Adrenal gland (tissue), 12 donors: Measurements from ENCODE around the gene ERICH6. TPM values are rescaled to one million over a fixed set of nuclear protein-coding genes. Genes with fewer than 3 reads are reported as not detected.

ENCODE experiments used
- DNase-seq, 7 donors: peaks; one replicate each; pipeline ENCODE4 v3.0.0-alpha.2; 2019 to 2020
- H3K27ac ChIP-seq, 5 donors: fragments of 200-600 bp; sonication (generic) in 4 of 5; 1 replicate in 3 of 5; 2 replicates in 2 of 5; pipeline versions ENCODE4 v1.5.1 to v1.8.0; 2016 to 2020; ENCODE audit warnings: mild to moderate bottlenecking in 1 of 5
- H3K27me3 ChIP-seq: fragments of 200-600 bp; 2 replicates; pipeline ENCODE4 v1.8.0; 2021
- H3K36me3 ChIP-seq, 2 donors: fragments of 200-600 bp; replicated peaks in 1 of 2; 1 replicate in 1 of 2; 2 replicates in 1 of 2; pipeline versions ENCODE4 v1.5.1 to v1.8.0; 2018 to 2022
- H3K4me1 ChIP-seq, 2 donors: fragments of 200-600 bp; replicated peaks in 1 of 2; 1 replicate in 1 of 2; 2 replicates in 1 of 2; pipeline versions ENCODE4 v1.5.1 to v1.8.0; 2018 to 2021
- H3K4me3 ChIP-seq, 4 donors: fragments of 200-600 bp; sonication (generic) in 3 of 4; one replicate each; pipeline ENCODE4 v1.5.1; 2016 to 2018
- H3K9me3 ChIP-seq, 3 donors: fragments of 200-600 bp; sonication (generic) in 1 of 3; replicated peaks in 1 of 3; 1 replicate in 2 of 3; 2 replicates in 1 of 3; pipeline versions ENCODE4 v1.5.1 to v1.8.0; 2016 to 2021
- CTCF ChIP-seq, 6 experiments: fragments of 450-650 bp in 4 of 6; fragments of 200-600 bp in 2 of 6; sonication (generic) in 1 of 6; IDR thresholded peaks; 1 replicate in 5 of 6; 2 replicates in 1 of 6; pipeline versions ENCODE4 v1.5.1 to v1.8.0; 2016 to 2021; ENCODE audit warnings: antibody characterized with exemption in 6 of 6, mild to moderate bottlenecking in 2 of 6, moderate library complexity in 1 of 6
- POLR2A ChIP-seq, 2 donors: fragments of 450-650 bp; IDR thresholded peaks; one replicate each; pipeline ENCODE4 v1.6.1; 2017; ENCODE audit warnings: antibody characterized with exemption in 2 of 2, mild to moderate bottlenecking in 2 of 2, moderate library complexity in 1 of 2
- WGBS, 4 donors: extraction: QIAGEN DNeasy Blood & Tissue Kit in 2 of 4; methylation state at CpG; one replicate each; pipeline versions ENCODE4 v1.1.5 to v1.1.7; 2013 to 2017; 5-methylcytosine and 5-hydroxymethylcytosine counted together
- intact Hi-C, 2 donors: fragments of 100-400 bp; cut with DNase I; formaldehyde crosslinking; loops; one replicate each; pipeline versions ENCODE4 v1.14.1 to v1.15.0; 2022 to 2023
- polyA plus RNA-seq, 3 donors: library from polyadenylated mRNA; stranded (reverse); fragments of 200-250 nt in 2 of 3; fragments of 350-450 nt in 1 of 3; fragmentation: Illumina TruSeq in 1 of 3; extraction: RNeasy Lipid Tissue Mini Kit (QIAGEN cat#74804) in 1 of 3; gene quantifications; one replicate each; pipeline ENCODE4 v1.2.3, GENCODE V29; 2013 to 2014
- total RNA-seq, 9 donors: library from RNA; depleted of rRNA in 4 of 9; stranded (reverse); fragments of >200 nt in 4 of 9; fragments of 120-200 nt in 1 of 9; fragmentation: NEBNext Ultra II Directional in 1 of 9; extraction: Animal tissue kit (Norgen Biotek cat#: 25700) in 1 of 9; gene quantifications; one replicate each; pipeline versions ENCODE4 v1.1.0 to v1.2.4, GENCODE V29; 2013 to 2023
- donor health status: healthy with polysubstance abuse.
- donor health status: Bipolar disorder and iron deficiency.
- donor health status: DM: yes; HTN: yes; CAD: no.
- donor health status: DM: no; HTN: no; CAD: no.
- donor health status: DM: no; HTN: no; CAD: no.
- donor health status: DM: yes; HTN: yes; CAD: no.

Gene ERICH6
- total and polyA plus RNA-seq, 12 donors, result 0.22 to 0.55 (median 0.46) TPM; not detected in 8

GRCh38 chr3:150741497-150742140 is 37.9 kb upstream of the ERICH6 start:
- intact Hi-C loops, result no loop called here
- no peaks in the 10 kb centered on the region for H3K27me3 ChIP-seq
- no peak overlapping the region for H3K4me3 ChIP-seq
- DNase-seq, result peak in 2 of 7 donors; percentile 11 to 17
- no peaks in the 10 kb centered on the region for H3K9me3 ChIP-seq
- 50 to 64% (median 55%) methylated on average over 5 of the region's 5 CpGs for WGBS, 4 donors
- peaks cover 0 to 5% of the 10 kb centered on the region in 2 donors for H3K36me3 ChIP-seq
- TF ChIP-seq CTCF (IDR thresholded peaks at IDR 0.05), result no peak
- no peak for TF ChIP-seq POLR2A (IDR thresholded peaks at IDR 0.05)
- peak overlapping the region; percentile 67 to 89 (median 87) for H3K27ac ChIP-seq
- H3K4me1 ChIP-seq, result peaks cover 65 to 98% of the 10 kb centered on the region in 2 donors

- peak; percentile 81 to 92 (median 87) for DNase-seq
- Histone ChIP-seq H3K27ac (peak overlapping the region; percentile 85 to 89 (median 87)), H3K9me3 (no peaks in the 10 kb centered on the region), H3K27me3 (no peaks in the 10 kb centered on the region), H3K36me3 (peaks cover 0 to 5% of the 10 kb centered on the region in 2 donors), H3K4me1 (peaks cover 69 to 98% of the 10 kb centered on the region in 2 donors), H3K4me3 (no peak overlapping the region)
- WGBS, 4 donors, result 48 to 65% (median 56%) methylated on average over 11 to 12 of the region's 12 CpGs
- peak in 1 of 2 donors; percentile 67 for TF ChIP-seq POLR2A (IDR thresholded peaks at IDR 0.05)
- TF ChIP-seq CTCF (IDR thresholded peaks at IDR 0.05), result no peak
- intact Hi-C loops, result no loop called here
Observed at GRCh38 chr3:150740733-150741496, 37.2 kb upstream of the ERICH6 start.

GRCh38 chr3:150739877-150740645 is 36.3 kb upstream of the ERICH6 start:
- H3K36me3 ChIP-seq, result peaks cover 0 to 5% of the 10 kb centered on the region in 2 donors
- no peak for TF ChIP-seq CTCF (IDR thresholded peaks at IDR 0.05)
- no peak for TF ChIP-seq POLR2A (IDR thresholded peaks at IDR 0.05)
- H3K27me3 ChIP-seq, result no peaks in the 10 kb centered on the region
- peak overlapping the region; percentile 85 to 89 (median 87) for H3K27ac ChIP-seq
- H3K4me3 ChIP-seq, result no peak overlapping the region
- intact Hi-C loops, result no loop called here
- no peaks in the 10 kb centered on the region for H3K9me3 ChIP-seq
- DNase-seq, result peak in 3 of 7 donors; percentile 13 to 18 (median 14)
- 58 to 72% (median 61%) methylated on average over 8 of the region's 8 CpGs for WGBS, 4 donors
- peaks cover 74 to 99% of the 10 kb centered on the region in 2 donors for H3K4me1 ChIP-seq
